GM21619 (cell line): ENCODE data around the gene OXNAD1.
"Not testable (repeated sequence)": the region's sequence is repeated elsewhere in the genome, so short reads cannot be mapped to it uniquely, and the experiment has no call there.

Source experiments
- ATAC-seq: cut with Tn5 transposase; IDR thresholded peaks from one replicate; pipeline ENCODE4 v1.9.1; 2021; ENCODE audit not compliant: unreplicated experiment

Gene OXNAD1

DNA sequence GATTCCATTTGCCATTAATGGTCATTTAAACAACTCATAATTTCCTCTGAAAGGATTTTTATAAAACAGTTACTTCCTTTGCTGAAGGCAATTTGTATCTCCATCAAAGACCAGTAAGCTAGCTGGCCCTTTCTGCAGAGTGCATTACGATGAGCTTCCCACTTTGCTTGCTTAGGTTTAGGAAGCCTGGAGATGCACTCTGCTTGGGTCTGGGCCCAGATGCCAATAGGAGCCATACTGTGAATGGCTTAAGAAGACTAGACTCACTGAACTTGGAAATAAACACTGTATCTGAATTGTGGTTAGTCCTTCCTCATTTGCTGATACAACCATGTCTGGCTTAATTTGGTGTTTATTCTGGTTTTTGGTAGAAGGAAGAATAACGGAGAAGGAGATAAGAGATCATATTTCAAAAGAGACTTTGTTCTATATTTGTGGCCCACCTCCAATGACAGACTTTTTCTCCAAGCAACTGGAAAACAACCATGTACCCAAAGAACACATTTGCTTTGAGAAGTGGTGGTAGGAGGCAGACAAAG, 38.1 kb downstream of the OXNAD1 start:
- no peak for ATAC-seq

DNA sequence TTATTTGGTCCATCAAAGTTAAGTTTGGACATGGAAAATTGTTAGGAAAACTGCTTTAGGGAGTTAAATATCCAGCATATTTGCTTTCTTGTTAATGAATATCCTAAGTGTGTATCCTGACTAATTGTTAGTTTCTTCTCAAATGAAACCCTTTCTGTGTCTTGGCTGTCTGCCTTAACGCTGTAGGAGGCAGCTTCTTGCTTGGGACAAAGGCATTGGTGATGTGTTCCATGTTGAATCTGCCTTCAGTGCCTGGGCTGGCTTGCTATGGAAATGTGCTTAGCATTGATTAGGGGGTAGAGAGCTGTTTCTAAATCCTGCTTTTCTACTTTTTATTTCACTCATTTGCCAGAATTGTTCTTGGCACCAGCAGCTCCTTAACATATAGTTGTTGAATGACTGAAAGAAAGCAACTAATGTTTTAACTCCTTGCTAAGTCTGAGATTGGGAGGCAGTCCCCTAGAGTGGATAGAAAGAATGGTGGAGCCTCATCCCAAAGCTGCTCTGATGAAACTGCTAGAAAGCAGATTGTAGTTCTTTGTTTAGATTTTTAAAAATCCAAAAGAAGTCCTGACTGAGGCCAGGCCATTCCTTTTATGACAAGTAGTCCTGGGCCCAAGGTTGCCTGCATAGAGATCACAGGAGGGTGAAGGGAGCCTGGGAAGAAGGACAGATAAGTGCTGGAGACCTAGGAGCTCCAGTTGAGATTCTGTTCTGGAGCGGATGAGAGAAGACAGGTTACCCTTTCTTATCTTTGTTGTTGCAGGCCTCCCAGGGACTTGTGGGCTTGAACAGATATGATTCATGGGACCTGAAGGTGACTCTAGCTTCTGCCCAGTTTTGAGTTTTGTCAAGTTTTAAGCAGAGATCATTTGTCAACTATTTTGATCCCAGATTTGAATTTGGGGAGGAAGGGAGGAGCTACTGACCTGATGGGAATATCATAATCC, 39.3 kb downstream of the OXNAD1 start:
- ATAC-seq = no peak

DNA sequence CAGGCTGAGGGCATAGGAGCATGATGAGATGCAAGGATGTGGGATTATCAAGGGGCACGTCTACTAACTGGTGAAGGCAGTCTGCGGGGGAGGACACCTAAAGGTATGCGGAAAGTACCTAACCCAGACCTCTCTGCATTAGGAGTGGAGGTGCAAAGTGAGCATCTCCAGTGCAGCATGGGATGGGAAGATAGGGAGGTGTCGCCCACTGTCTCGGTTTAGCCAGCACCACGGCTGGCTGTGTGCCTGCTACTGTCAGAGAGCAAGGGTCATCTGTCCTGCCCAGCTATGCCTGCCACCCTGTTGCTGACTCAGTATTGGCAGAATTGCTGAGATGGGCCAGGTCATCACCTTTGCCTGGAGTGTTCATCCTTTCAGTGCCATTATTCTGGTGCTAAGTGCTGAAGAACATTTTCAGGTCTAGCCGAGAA, 40.1 kb downstream of the OXNAD1 start:
- no peak for ATAC-seq

DNA sequence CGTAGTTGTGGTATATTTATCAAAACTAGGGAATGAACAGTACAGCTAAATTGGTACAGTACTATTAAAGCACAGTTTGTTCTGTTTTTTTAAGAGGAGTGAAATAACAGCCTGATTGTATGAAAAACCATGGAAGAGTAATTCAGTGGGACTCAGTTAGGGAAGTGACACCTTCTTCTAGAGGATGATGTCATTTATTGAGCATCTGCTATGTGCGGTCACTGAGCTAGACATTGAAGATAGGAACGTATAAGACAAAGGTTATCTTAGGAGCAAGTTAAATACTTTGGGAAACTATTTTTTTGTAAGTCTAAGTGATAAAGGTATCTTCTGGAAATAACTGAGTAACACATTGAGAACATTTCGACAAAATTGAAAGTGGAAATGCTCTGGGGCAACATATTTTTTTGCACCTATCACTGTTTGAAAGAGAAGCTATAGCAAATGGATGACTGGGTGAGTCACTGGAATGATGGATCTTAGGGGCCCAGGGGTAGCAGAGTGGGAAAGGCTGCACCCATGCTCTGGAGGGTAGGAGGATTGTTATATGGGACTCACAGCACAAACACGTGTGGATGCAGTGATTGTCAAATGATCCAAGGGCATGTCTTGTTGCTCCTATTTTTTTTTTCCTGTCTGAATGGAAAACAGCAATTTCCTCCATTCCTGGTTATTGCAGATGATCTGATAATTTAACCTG, 43.0 kb downstream of the OXNAD1 start:
- ATAC-seq = no peak

DNA sequence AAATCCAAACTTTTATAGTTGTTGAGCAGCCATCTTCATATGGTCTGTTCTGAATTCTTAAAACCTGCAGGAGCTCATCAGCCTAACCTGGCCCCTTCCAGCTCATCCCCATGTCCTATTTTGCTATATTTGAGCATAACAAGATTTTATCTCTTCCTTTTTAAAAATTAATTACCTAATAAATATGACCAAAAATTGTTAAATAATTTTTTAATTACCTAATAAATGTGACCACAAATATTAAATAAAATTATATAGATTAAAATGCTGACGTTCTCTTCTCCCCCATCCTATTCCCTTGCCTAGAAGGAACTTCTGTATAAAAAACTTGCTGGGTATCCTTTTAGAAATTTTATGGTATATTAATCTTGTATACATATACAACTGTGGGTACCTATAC, 43.7 kb downstream of the OXNAD1 start:
- no peak for ATAC-seq

DNA sequence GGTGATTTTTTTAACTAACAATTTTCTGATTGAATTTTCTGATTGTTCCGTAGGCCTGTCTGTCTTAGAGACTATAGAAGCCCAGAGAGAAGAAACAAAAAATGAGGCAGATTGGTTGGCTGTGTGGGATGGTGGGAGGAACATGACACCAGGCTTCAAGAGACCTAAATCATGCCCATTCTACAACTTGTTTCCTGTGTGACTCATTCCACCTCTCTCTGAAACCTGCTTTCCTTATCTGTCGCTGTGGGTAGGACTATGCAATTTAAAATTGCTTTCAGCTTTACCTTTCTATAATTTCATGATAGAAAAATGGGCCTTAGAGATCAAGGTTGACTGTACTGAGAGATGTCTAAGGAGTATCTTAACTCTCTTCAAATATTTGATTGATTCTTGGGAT, 44.5 kb downstream of the OXNAD1 start:
- ATAC-seq = peak; percentile 85

DNA sequence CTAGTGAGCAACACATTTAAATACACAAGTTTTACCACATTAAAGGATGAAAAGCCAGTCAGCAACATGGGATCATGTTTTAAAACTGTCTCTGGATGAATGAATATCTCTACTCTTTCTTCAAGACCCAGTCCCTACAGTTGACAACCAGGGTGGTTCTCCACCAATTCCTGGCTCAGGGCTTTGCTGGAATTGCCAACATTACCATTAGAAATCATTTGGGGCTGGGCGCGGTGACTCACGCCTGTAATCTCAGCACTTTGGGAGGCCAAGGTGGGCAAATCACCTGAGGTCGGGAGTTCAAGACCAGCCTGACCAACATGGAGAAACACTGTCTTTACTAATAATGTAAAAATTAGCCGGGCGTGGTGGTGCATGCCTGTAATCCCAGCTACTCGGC, 45.5 kb downstream of the OXNAD1 start:
- ATAC-seq = not testable (repeated sequence)

DNA sequence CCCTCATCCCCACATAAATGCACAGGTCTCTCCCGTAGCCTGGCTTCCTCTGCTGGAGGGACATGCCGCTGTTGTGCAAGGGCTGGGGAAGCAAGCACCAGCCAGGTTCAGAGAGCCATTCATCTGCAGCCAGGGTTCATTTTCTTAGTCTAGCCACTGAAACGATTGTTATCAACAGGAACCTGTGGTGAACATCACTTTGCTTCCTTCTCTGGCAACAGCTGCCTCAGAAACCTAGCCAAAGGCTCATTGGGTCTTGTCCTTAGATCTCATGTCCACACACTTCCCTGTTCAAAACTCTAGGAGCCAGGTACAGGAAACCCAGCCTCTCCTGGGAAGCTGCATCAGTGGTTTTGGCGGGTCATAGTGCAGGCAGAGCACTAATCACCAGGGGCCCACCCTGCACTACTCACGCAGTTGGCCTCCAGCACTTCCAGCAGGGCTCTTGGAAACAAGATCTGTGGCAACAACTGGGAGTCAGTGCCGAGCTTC, 47.0 kb downstream of the OXNAD1 start:
- ATAC-seq = peak; percentile 61

DNA sequence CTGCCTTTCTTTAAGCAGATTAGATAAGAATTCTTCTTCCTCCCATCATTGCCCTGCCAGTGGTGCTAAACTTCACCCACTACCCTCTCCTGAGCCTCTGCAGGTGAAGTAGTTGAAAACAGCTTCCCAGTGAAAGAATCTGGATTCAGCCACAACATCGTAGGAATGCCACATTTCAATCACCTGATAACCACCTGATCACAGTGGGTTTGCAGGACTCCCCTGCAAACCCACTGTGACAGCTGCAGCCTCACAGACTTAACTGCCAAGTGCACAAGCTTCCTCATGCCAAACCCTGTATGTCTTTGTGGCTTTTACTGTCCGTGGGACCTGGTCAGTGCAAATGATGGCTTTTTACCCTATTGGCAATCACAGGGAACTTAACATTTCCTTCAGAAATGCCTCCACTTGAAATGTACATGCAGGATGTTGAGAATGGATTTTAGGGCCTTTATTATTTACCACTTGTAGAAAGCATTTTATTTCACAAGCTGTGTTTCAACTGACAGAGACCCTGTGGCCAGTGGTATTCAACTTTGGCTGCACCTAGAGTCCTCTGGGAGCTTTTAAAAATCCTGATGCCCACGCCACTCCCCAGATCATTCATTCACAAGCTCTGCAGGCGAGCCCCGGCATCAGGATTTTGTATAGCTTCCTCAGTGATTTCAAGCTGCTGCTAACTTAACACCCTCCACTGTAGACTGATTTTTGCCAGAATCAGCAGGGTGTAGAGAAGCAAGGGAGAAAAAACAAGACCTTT, 49.1 kb downstream of the OXNAD1 start:
- no peak for ATAC-seq

DNA sequence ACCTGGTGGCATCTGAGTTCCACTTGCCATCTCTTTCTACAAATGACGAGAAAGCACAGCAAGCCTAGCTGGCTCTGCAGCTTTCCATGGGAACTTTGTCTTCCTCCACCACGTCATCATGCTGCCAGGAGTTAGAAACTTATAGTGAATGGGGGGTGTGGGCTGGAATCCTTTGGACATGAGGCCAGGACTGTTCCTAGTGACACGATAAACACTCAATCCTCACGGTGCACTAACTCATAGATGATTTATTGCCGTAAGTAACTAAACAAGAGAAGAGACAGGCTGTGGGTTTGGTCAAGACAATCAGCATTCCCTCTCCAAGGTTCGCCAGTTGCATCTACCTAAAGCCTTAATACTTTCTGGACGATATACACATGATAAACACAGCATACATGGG, 50.6 kb downstream of the OXNAD1 start:
- ATAC-seq = no peak

DNA sequence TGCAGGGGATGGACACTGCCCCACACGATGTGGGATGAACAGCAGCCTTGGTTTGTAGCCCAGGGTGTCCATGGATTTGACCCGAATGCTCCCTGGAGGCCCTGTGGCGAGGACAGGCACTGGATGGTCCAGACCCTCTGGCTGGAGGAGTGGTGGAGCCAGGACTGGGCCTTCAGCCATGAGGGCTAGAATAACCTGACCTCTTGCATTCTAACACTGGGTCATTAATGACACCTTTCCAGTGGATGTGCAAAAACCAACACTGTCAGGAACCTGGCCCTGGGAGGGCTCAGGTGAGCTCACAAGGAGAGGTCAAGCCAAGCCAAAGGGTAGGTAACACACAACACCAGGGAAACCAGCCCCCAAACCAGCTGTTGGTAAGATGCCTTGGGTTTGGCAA, 51.4 kb downstream of the OXNAD1 start:
- ATAC-seq = no peak

DNA sequence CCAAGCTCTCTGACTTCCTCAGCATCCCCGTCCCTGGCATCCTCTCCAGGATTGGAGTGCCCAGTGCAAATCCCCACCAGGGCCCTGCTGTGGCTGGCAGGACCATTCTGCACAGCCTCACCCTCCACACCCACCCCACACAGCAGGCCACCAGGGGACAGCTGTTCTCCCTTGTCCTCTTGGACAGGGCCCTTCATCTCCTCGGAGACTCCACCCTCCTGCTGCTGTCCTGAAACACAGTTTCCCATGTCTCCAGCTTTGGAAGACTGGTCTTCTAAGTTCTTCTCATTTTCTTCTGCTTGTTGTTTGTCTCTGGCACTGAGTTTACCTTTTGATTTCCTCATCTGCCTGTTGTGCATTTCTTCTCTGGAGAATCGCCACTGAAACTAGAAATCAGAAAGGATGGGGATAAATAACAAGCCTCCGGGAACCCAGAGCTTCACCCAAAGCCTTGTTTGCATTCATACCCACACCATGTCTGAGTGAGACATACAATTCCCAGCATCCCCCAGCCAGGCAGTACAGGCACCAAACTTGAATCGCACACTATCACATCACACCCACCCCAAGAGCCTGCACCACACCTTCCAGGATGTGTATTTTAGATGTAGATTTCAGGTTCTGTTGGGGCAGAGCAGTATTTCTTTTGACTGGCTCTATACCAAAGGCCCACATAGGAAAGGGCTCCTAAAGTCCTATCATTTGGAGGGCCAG, 52.0 kb downstream of the OXNAD1 start:
- ATAC-seq = no peak

DNA sequence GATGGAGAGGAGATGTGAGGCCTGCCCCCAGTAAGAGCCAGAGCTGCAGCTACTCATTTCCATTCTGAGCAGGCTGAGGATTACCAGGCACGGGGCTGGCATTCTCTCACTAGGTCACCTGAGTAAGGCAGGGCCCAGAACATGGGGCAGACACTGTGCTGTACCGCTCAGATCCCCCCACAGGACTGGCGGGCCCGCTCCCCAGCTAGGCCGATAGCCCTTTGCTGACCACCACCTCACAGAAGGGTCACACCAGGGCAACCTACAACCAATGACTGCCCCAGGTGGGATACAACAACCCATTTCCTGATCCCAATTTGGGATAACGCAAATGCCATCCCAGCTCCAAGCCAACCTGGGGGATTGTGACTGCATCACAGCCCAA, 52.5 kb downstream of the OXNAD1 start:
- ATAC-seq = no peak

DNA sequence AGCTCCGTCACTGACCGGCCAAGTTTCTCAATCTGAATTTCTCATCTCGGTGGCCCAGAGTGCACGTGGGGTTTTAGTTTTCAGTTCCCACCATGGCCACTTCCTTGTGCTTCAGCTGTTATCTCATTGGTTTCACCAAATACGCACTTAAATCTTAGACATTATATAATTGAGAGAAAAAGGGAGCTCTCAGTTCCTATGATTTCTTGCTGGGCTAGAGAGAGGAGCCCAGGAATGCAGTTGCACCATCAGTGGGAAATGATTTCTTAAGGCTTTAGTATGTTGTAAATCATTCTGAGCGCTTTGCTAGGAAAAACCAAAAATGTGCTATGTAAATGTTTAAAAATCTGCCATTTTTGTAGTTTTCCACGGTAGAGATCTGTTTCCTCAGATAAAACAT, 53.2 kb downstream of the OXNAD1 start:
- no peak for ATAC-seq

DNA sequence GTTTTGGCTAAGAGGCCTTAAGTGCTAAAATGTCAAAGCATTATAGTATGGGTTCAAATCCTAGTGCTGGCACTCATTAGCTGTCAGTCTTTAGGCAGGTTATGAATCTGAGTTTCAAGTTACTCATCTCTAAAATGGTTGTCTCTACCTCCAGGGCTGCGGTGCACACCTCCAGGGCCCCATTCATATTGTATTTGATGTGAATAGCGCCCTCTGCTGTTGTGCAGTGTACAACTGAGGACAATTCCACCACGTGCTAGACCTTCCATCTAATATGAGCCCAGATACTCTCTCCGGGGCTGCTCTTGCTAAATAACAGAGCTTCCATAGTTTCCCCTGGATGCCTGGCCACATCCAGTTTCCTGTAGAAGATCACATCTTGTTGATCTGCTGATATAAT, 54.3 kb downstream of the OXNAD1 start:
- no peak for ATAC-seq

DNA sequence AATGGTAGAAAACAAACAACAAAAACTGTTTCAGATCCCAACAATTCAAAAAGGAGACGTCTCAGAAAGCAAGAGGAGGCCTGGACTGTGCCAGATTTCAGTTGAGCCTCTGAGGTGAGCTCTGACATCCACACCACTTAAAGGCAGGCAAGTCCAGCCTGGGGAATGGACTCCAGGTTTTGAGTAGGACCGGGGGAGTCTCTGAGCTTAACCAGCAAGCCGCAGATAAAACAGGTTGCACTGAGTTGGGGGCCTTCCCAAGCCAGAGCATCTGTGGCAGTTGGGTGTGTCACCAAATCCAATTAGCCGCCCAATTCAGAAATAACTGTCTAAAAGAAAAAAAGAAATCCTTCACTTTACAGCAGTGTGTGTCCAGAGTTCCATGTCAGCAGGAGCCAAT, 54.7 kb downstream of the OXNAD1 start:
- no peak for ATAC-seq

DNA sequence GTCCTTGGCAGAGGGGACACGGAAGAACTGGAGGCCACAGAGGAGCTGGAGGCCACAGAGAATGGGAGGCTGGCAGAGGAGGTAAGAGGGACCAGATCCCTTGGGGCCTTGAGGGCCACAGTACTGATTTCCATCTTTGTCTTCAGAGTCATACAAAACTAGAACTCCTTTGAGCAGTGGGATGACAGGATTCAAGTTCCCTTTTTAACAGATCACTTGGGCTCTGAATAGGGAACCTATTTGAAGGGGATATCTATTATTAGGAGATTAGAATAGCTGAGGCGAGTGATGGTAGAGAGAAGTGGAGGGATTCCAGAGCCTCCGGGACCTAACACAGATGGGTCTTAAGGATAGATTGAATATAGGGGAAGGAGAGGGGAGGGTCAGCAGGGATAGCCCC, 55.7 kb downstream of the OXNAD1 start:
- no peak for ATAC-seq

DNA sequence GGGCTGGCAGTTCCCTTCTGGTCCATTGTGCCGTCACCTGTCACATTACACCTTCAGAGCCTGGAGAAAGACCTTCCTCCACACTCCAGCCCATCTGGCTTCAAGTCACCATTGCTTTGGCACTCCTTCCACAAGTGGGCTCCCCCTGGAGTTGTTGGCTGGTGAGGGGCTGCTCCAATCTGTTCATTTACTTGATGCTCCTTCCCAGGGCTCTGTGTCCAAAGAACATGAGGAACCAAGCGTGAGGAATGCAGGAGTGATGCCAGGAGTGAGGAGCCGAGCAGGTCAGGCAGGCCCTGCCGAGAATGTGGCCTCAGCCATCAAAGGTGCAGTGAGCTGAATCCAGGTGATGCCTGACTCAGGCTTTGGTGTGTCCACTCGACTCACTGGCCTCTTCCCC, 57.2 kb downstream of the OXNAD1 start:
- ATAC-seq = no peak

DNA sequence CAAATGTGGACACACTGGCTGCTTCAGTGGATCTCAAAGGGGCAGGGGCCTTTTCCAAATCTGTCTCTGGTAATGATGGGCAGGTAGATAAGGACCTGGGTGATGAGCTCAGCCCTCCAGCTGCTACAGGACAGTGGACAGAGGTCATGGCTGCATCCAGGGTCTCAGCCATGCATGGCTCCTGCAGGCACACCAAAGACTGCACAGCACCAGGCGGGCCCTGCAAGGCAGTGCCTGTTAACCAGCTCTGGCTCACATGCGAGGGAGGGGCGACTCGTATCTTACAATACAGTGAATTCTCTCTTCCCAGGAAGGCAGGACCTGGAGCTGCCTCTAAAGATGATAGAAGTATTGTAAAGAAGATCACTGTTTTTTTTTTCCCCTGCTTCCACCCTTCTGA, 58.7 kb downstream of the OXNAD1 start:
- ATAC-seq = no peak

DNA sequence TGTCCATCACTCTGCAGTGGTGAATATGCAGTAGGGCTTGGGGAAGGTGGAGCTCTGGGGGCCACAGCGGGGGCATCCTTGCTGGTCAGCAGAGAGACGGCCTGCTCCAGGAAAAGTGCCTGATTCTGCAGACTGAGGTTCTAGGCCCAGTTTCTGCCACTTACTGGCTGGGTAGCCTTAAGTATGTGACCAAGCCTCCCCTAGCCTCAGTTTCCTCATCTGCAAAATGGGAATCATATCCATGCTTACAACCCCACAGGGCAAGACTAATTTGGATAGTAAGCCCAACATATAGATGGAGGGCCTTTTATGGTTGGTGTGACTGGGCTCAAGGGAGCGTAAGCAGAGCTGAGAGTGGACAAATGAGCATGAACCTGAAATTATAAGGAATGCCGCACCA, 60.8 kb downstream of the OXNAD1 start:
- no peak for ATAC-seq
